Effector memory CD4-positive, alpha-beta T cell (primary cell): Measurements from ENCODE around the gene SOWAHC.

Source experiments
- DNase-seq, 3 donors: peaks; one replicate each; pipeline ENCODE4 v3.0.0-alpha.2; 2020
- H3K27ac ChIP-seq: 2 replicates; pipeline ENCODE4 v1.7.0; 2013; ENCODE audit warnings: mild to moderate bottlenecking, low read length, moderate library complexity; ENCODE audit not compliant: insufficient read depth, poor library complexity, severe bottlenecking
- H3K27me3 ChIP-seq: replicated peaks from 2 replicates; pipeline ENCODE4 v1.7.0; 2013; ENCODE audit warnings: mild to moderate bottlenecking, low read length; ENCODE audit not compliant: insufficient read depth, control insufficient read depth, poor library complexity, severe bottlenecking
- H3K36me3 ChIP-seq: 2 replicates; pipeline ENCODE4 v1.7.0; 2013; ENCODE audit warnings: mild to moderate bottlenecking, low read length, moderate library complexity; ENCODE audit not compliant: control insufficient read depth, insufficient read depth
- H3K4me1 ChIP-seq: 2 replicates; pipeline ENCODE4 v1.7.0; 2013; ENCODE audit warnings: low read length, mild to moderate bottlenecking; ENCODE audit not compliant: control insufficient read depth, insufficient read depth, poor library complexity, severe bottlenecking
- H3K4me3 ChIP-seq: 2 replicates; pipeline ENCODE4 v1.7.0; 2013; ENCODE audit warnings: low read length, low read depth, mild to moderate bottlenecking; ENCODE audit not compliant: insufficient read depth, poor library complexity, severe bottlenecking
- H3K9me3 ChIP-seq: 2 replicates; pipeline ENCODE4 v1.7.0; 2013; ENCODE audit warnings: mild to moderate bottlenecking, low read length, moderate library complexity; ENCODE audit not compliant: control insufficient read depth

Gene SOWAHC

DNA sequence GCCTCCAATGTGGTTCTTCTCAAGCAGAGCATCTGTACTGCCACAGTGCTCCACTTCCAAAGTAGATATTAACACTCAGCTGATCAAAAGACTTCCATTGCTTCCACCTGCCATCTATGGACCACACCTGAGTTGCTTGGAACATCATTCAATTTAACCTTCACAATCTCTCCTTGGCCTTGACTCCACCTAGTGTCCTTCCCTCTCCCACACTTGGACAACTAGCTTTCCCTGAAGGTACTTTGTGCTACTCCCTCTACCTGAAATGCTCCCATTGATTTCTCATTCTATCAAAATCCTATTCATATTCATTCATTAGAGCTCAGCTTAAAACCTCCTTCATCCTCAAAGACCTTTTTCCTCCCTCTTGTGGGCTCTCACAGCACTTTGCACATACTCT, 48.7 kb downstream of the SOWAHC start:
- no peak for DNase-seq
- Histone ChIP-seq H3K4me1 (no peaks in the 10 kb centered on the region), H3K9me3 (no peaks in the 10 kb centered on the region), H3K27me3 (no peaks in the 10 kb centered on the region), H3K4me3 (no peak overlapping the region), H3K27ac (no peak overlapping the region), H3K36me3 (no peaks in the 10 kb centered on the region)

DNA sequence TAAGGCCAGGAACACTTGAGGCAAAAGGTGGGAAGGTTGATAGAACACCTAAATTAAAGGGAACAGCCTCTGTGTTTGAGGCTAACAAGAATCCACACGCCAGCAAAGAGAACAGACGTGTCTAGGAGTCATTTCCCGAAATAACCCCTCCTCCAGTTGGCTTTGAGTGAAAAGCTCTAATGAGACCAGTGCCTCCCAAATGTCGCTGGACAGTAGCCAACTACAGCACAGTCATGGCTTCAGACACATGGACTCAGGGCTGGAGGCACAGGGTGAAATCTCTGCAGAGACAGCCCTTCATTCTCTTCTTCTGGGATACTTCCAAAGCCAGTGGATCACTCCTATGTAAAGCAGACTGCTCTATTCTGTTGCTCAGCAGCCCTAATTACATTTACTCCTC, 49.6 kb downstream of the SOWAHC start:
- DNase-seq = no peak
- Histone ChIP-seq H3K4me3 (no peak overlapping the region), H3K27ac (no peak overlapping the region), H3K9me3 (no peaks in the 10 kb centered on the region), H3K27me3 (no peaks in the 10 kb centered on the region), H3K4me1 (no peaks in the 10 kb centered on the region), H3K36me3 (no peaks in the 10 kb centered on the region)

DNA sequence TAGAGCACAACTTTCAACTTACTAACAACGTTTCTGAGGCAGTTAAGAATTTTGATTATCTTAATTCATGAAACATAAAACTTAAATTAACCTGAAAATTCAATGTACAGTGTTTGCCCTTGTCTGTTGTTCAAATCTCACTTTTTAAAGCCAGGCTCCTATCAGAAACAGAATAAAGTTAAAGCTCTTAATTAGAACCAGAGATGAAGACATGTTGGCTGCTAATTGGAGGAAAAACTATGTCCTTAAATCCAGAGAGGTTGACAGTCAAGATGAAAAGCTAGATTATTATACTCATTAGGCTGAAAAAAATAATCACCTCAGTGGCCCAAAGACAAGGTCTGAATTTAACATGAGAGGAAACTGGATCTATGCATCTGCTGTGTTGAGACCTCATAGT, 52.3 kb downstream of the SOWAHC start:
- H3K9me3 ChIP-seq = no peaks in the 10 kb centered on the region
- H3K4me3 ChIP-seq = no peak overlapping the region

More for the DNA sequence above, 52.3 kb downstream of the SOWAHC start:
- no peaks in the 10 kb centered on the region for H3K36me3 ChIP-seq
- no peaks in the 10 kb centered on the region for H3K27me3 ChIP-seq
- no peak for DNase-seq
- H3K27ac ChIP-seq = no peak overlapping the region
- H3K4me1 ChIP-seq = no peaks in the 10 kb centered on the region
